ENCODE data around the gene COMMD3. TPM values are rescaled to one million over a fixed set of nuclear protein-coding genes. Genes with fewer than 3 reads are reported as not detected.

COMMD3 gene
- total and polyA plus RNA-seq, 2 of the 8 experiments (the other 6 are each of a cell fraction or from before 2014, with no cell fraction given), result 2.3 to 2.7 TPM

- Histone ChIP-seq H2AFZ (ENCODE audit: low read length) (no peak overlapping the region), H2BK5ac (ENCODE audit: low read depth, low read length) (no peak overlapping the region)
- FAIRE-seq, result no peak
Observed at GRCh38 chr10:22356324-22356873, 40.2 kb downstream of the COMMD3 start.

More at GRCh38 chr10:22356324-22356873, 40.2 kb downstream of the COMMD3 start:
- Histone ChIP-seq H3K14ac (ENCODE audit: insufficient read length) (no peak overlapping the region), H2BK12ac (ENCODE audit: low read depth, low read length) (no peak overlapping the region), H3K9ac (replicated peaks in 1 of 4; ENCODE audit: extremely low read depth in 1 of 4, low read depth in 3 of 4, low read length in 3 of 4) (no peak overlapping the region), H2BK20ac (ENCODE audit: low read length) (no peak overlapping the region), H2BK15ac (ENCODE audit: low read length) (no peak overlapping the region), H3K23me2 (ENCODE audit: low read depth, low read length) (no peaks in the 10 kb centered on the region), H2BK120ac (replicated peaks; ENCODE audit: low read depth, low read length) (no peak overlapping the region), H3K27me3 (replicated peaks in 1 of 4; ENCODE audit: control insufficient read depth in 3 of 4, extremely low read depth in 1 of 4, insufficient read depth in 3 of 4, low read length in 3 of 4) (no peaks in the 10 kb centered on the region), H3K23ac (ENCODE audit: insufficient read length) (no peak overlapping the region), H4K8ac (ENCODE audit: extremely low read depth, insufficient read depth, low read length) (no peak overlapping the region), H3K4me2 (ENCODE audit: insufficient read depth in 1 of 2, low read depth in 2 of 2, low read length in 2 of 2) (no peak overlapping the region), H4K91ac (replicated peaks; ENCODE audit: insufficient read length, low read length) (no peak overlapping the region), H3K79me2 (ENCODE audit: control insufficient read depth in 1 of 2, insufficient read depth in 2 of 2, low read length in 2 of 2) (no peaks in the 10 kb centered on the region), H3K56ac (replicated peaks; ENCODE audit: insufficient read length, low read depth, low read length) (no peak overlapping the region), H4K20me1 (replicated peaks in 1 of 2; ENCODE audit: control insufficient read depth in 1 of 2, insufficient read depth in 2 of 2, low read length in 2 of 2) (no peaks in the 10 kb centered on the region), H3K79me1 (ENCODE audit: low read depth, low read length) (no peaks in the 10 kb centered on the region), H3K27ac (ENCODE audit: low read depth, low read length) (no peak overlapping the region), H3K4ac (replicated peaks; ENCODE audit: insufficient read length, low read depth, low read length) (no peak overlapping the region), H3K36me3 (ENCODE audit: control insufficient read depth in 2 of 4, insufficient read depth in 4 of 4, low read length in 3 of 4) (no peaks in the 10 kb centered on the region), H2AK5ac (ENCODE audit: low read depth, low read length) (no peak overlapping the region), H3K4me1 (replicated peaks in 1 of 4; ENCODE audit: control insufficient read depth in 3 of 4, insufficient read depth in 4 of 4, low read length in 3 of 4) (no peaks in the 10 kb centered on the region), H3K4me3 (ENCODE audit: extremely low read depth in 1 of 4, insufficient read depth in 2 of 4, low read depth in 3 of 4, low read length in 4 of 4) (no peak overlapping the region), H4K5ac (ENCODE audit: insufficient read length, low read depth, low read length) (no peak overlapping the region), H3K9me3 (ENCODE audit: insufficient read depth in 2 of 2, low read depth in 1 of 2, low read length in 1 of 2) (no peaks in the 10 kb centered on the region), H3K18ac (ENCODE audit: extremely low read depth, low read length) (no peak overlapping the region)
- CTCF ChIA-PET (ENCODE audit: partially characterized antibody), result interaction anchor here (0.5 kb wide), 1 partner anchor 386 kb away, joined by 3 read pairs; no protein-coding TSS in a partner anchor
- 94% methylated on average over 4 of the region's 4 CpGs; no CpG with 5 or more reads in 1 of the 2 experiments for WGBS, 2 experiments (ENCODE audit: extremely low coverage in 1 of 2, insufficient coverage in 1 of 2, insufficient read length in 1 of 2, insufficient replicate concordance in 2 of 2, low coverage in 1 of 2, low lambda C conversion rate in 2 of 2, missing lambda C conversion rate in 1 of 2)
- no peak for DNase-seq (ENCODE audit: low read depth in 1 of 2, low spot score in 2 of 2)
- POLR2A ChIA-PET (ENCODE audit: partially characterized antibody), result no interaction called here

Data from H1 (cell line).